Endodermal cell (in vitro differentiated cells): ENCODE measurements around the gene ELAC1. TPM values are rescaled to one million over a fixed set of nuclear protein-coding genes. Genes with fewer than 3 reads are reported as not detected.
A peak's percentile ranks its signal among the peaks of the same experiment; 100 is the strongest.

Source experiments
- DNase-seq: peaks from one replicate; pipeline ENCODE4 v3.0.0-alpha.2; 2017
- H3K27ac ChIP-seq: 2 replicates; pipeline ENCODE4 v1.5.1; 2013; ENCODE audit warnings: mild to moderate bottlenecking, low read depth, low read length, moderate library complexity
- H3K27me3 ChIP-seq: 2 replicates; pipeline ENCODE4 v1.6.1; 2013; ENCODE audit warnings: mild to moderate bottlenecking, low read length, moderate library complexity; ENCODE audit not compliant: insufficient read depth, control insufficient read depth, poor library complexity, severe bottlenecking
- H3K36me3 ChIP-seq: 2 replicates; pipeline ENCODE4 v1.7.0; 2013; ENCODE audit warnings: mild to moderate bottlenecking, low read length, moderate library complexity; ENCODE audit not compliant: control insufficient read depth, insufficient read depth
- H3K4me1 ChIP-seq: one replicate; pipeline ENCODE4 v1.7.0; 2013; ENCODE audit warnings: low read length; ENCODE audit not compliant: control insufficient read depth, insufficient read depth
- H3K4me3 ChIP-seq: 2 replicates; pipeline ENCODE4 v1.5.1; 2013; ENCODE audit warnings: mild to moderate bottlenecking, low read length, moderate library complexity
- H3K9ac ChIP-seq: 2 replicates; pipeline ENCODE4 v1.6.1; 2013; ENCODE audit warnings: mild to moderate bottlenecking, low read length, moderate library complexity; ENCODE audit not compliant: poor library complexity, severe bottlenecking; ENCODE audit errors: extremely low read depth
- H3K9me3 ChIP-seq: 2 replicates; pipeline ENCODE4 v1.6.1; 2013; ENCODE audit warnings: mild to moderate bottlenecking, low read length, moderate library complexity; ENCODE audit not compliant: control insufficient read depth
- H3K27ac Mint-ChIP-seq: 2 replicates; pipeline ENCODE4 v1.8.0; 2020; ENCODE audit warnings: mixed read lengths
- H3K27me3 Mint-ChIP-seq: 2 replicates; pipeline ENCODE4 v1.8.0; 2021; ENCODE audit warnings: mild to moderate bottlenecking, mixed read lengths; ENCODE audit not compliant: insufficient read depth
- H3K36me3 Mint-ChIP-seq: 2 replicates; pipeline ENCODE4 v1.8.0; 2020; ENCODE audit warnings: low read depth, mixed read lengths
- H3K4me1 Mint-ChIP-seq: 2 replicates; pipeline ENCODE4 v1.8.0; 2020; ENCODE audit warnings: mixed read lengths
- H3K4me3 Mint-ChIP-seq: 2 replicates; pipeline ENCODE4 v1.8.0; 2020; ENCODE audit warnings: mild to moderate bottlenecking, moderate library complexity, mixed read lengths
- H3K9me3 Mint-ChIP-seq: 2 replicates; pipeline ENCODE4 v1.8.0; 2020; ENCODE audit warnings: mild to moderate bottlenecking, mixed read lengths
- WGBS, 2 experiments: methylation state at CpG; one replicate each; pipeline versions ENCODE4 v1.1.5 to v1.1.7; 2013; ENCODE audit warnings: missing lambda C conversion rate in 2 of 2, mixed read lengths in 1 of 2; ENCODE audit not compliant: insufficient coverage in 1 of 2, insufficient read length in 1 of 2; 5-methylcytosine and 5-hydroxymethylcytosine counted together
- total RNA-seq, 2 donors: library from RNA; stranded (reverse); fragmentation: NEBNext Ultra II Directional in 1 of 2; extraction: Animal tissue kit (Norgen Biotek cat#: 25700) in 1 of 2; gene quantifications; 2 replicates in 1 of 2; 3 replicates in 1 of 2; pipeline ENCODE4 v1.2.1, GENCODE V29; 2021
- TF ChIP-seq, protein P1 (sequence below): fragments of 200-600 bp; sonication (generic); conservative IDR thresholded peaks from 2 replicates; pipeline ENCODE4 v1.5.0; 2021; ENCODE audit warnings: antibody characterized with exemption, mild to moderate bottlenecking

The ELAC1 gene
- total RNA-seq, 2 donors from 2014 or later, result 5.1 to 7.4 TPM

DNA sequence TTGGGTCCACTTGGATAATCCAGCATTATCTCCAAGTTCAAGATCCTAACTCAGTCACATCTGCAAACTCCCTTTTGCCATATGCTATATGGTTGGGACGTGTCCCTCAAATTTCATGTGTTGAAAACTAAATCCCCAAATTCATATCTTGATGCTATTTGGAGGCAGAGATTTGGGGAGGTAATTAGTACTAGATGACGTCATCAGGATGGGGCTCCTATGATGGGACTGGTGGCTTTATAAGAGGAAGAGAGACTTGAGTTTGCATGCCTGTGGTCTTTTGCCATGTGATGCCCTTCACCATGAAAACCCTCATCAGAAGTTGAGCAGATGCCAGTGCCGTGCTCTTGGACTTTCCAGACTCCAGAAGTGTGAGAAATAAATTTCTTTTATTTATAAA lies 45.4 kb downstream of the ELAC1 start:
- Mint-ChIP-seq H3K4me1 (peaks cover 14% of the 10 kb centered on the region), H3K4me3 (no peak overlapping the region), H3K9me3 (no peaks in the 10 kb centered on the region), H3K36me3 (no peaks in the 10 kb centered on the region), H3K27me3 (no peaks in the 10 kb centered on the region), H3K27ac (no peak overlapping the region)
- no peak for DNase-seq
- H3K27me3 ChIP-seq, result no peaks in the 10 kb centered on the region
- no peak overlapping the region for H3K9ac ChIP-seq
- peaks cover 6% of the 10 kb centered on the region for H3K9me3 ChIP-seq
- H3K4me1 ChIP-seq, result peaks cover 2% of the 10 kb centered on the region
- no peaks in the 10 kb centered on the region for H3K36me3 ChIP-seq
- no peak overlapping the region for H3K4me3 ChIP-seq
- TF ChIP-seq, protein P1, sequence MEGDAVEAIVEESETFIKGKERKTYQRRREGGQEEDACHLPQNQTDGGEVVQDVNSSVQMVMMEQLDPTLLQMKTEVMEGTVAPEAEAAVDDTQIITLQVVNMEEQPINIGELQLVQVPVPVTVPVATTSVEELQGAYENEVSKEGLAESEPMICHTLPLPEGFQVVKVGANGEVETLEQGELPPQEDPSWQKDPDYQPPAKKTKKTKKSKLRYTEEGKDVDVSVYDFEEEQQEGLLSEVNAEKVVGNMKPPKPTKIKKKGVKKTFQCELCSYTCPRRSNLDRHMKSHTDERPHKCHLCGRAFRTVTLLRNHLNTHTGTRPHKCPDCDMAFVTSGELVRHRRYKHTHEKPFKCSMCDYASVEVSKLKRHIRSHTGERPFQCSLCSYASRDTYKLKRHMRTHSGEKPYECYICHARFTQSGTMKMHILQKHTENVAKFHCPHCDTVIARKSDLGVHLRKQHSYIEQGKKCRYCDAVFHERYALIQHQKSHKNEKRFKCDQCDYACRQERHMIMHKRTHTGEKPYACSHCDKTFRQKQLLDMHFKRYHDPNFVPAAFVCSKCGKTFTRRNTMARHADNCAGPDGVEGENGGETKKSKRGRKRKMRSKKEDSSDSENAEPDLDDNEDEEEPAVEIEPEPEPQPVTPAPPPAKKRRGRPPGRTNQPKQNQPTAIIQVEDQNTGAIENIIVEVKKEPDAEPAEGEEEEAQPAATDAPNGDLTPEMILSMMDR, result no peak
- WGBS, 2 experiments, result 90% methylated on average over 3 of the region's 3 CpGs; no CpG with 5 or more reads in 1 of the 2 experiments
- H3K27ac ChIP-seq, result no peak overlapping the region

DNA sequence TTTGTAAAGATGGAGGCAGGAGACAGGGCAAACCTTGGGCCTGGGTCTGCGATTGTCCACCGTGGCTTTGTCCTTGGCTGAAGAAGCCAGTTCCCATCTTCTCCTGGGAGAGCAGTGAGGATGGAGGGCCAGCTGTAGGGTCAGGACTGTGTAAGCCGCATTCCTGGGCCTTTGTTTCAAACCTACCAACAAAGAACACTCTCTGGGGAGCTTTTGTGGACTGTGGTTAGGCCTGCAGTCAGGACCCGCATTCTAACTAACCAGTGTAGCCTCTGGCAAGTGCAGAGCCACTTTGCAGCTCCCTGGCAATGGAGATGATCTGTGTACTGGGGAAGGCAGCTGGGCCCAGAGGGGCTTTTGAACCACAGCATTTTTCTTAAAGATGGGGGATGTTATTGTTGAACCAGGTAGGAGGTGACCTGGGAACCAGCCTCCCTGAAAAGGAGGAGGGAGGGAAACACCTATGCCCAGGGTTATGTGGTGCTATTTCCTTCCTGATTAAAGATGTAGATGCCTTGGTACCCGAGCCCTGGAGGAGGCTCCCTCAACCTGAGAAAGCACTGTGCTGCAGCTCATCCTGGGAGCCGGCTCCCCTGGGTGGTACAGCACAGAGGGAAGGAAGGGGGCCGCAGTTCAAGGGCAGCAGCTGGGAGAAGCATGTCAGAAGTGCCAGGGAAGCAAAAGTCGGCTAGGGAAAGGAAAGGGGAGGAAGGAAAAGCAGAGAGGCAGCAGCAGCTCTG lies 49.5 kb downstream of the ELAC1 start:
- H3K4me3 Mint-ChIP-seq, result no peak overlapping the region
- peak overlapping the region; percentile 19 for H3K27ac Mint-ChIP-seq
- Histone ChIP-seq H3K9me3 (peaks cover 6% of the 10 kb centered on the region), H3K27me3 (no peaks in the 10 kb centered on the region), H3K9ac (no peak overlapping the region), H3K36me3 (no peaks in the 10 kb centered on the region), H3K4me3 (no peak overlapping the region), H3K4me1 (peaks cover 2% of the 10 kb centered on the region), H3K27ac (peak overlapping the region; percentile 73)
- DNase-seq, result peak; percentile 68
- TF ChIP-seq, protein P1, result no peak
- H3K27me3 Mint-ChIP-seq, result no peaks in the 10 kb centered on the region
- H3K36me3 Mint-ChIP-seq, result no peaks in the 10 kb centered on the region
- WGBS, 2 experiments, result 59 to 81% methylated on average over 4 to 8 of the region's 8 CpGs
- H3K9me3 Mint-ChIP-seq, result no peaks in the 10 kb centered on the region
- H3K4me1 Mint-ChIP-seq, result peaks cover 5% of the 10 kb centered on the region

DNA sequence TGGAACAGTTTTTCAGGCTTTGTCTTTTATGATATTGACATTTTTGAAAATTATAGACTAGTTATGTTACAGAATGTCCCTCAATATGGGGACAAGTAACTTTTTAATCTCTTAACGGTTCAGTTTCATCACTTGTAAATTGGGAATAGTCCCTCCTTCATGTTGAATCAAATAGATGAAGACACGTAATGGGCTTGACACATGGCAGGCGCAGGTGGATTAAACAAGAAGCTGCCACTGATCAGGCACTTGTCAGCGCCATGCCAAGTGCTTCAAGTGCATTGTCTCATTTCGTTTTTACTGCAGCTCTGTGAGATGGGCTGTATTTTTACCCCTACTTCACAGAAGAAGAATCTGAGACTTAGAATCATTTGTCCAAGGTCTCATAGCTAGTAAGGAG lies 52.7 kb downstream of the ELAC1 start:
- H3K4me3 ChIP-seq, result no peak overlapping the region
- H3K27ac ChIP-seq, result no peak overlapping the region
- peaks cover 5% of the 10 kb centered on the region for H3K4me1 Mint-ChIP-seq
- peaks cover 5% of the 10 kb centered on the region for H3K36me3 Mint-ChIP-seq
- TF ChIP-seq, protein P1, result no peak
- no peak overlapping the region for H3K27ac Mint-ChIP-seq
- no peaks in the 10 kb centered on the region for H3K27me3 ChIP-seq
- 92 to 96% methylated on average over 5 of the region's 5 CpGs for WGBS, 2 experiments
- H3K4me1 ChIP-seq, result peaks cover 2% of the 10 kb centered on the region
- no peaks in the 10 kb centered on the region for H3K27me3 Mint-ChIP-seq
- no peak overlapping the region for H3K4me3 Mint-ChIP-seq
- peaks cover 15% of the 10 kb centered on the region for H3K9me3 ChIP-seq
- H3K9me3 Mint-ChIP-seq, result peaks cover 5% of the 10 kb centered on the region
- H3K9ac ChIP-seq, result no peak overlapping the region
- H3K36me3 ChIP-seq, result no peaks in the 10 kb centered on the region
- no peak for DNase-seq
